AG09309 (cell line): ENCODE measurements around the gene SUPT3H.

Experiments
- DNase-seq: peaks from one replicate; pipeline ENCODE4 v3.0.0-alpha.2; 2010; ENCODE audit warnings: low read depth
- H3K4me3 ChIP-seq: 2 replicates; pipeline ENCODE4 v1.5.1; 2011; ENCODE audit warnings: mild to moderate bottlenecking, low read depth, low read length, moderate library complexity; ENCODE audit not compliant: control insufficient read depth
- CTCF ChIP-seq: IDR thresholded peaks from 2 replicates; pipeline ENCODE4 v1.5.1; 2011; ENCODE audit warnings: mild to moderate bottlenecking, low read depth, low read length, inconsistent platforms; ENCODE audit not compliant: insufficient read depth, control insufficient read depth; ENCODE audit errors: missing control alignments

Gene SUPT3H

GRCh38 chr6:44969446-44970185 lies 408.1 kb downstream of the SUPT3H start:
- no peak for DNase-seq
- TF ChIP-seq CTCF, result no peak
- H3K4me3 ChIP-seq, result no peak overlapping the region

- no peak for DNase-seq
- H3K4me3 ChIP-seq, result no peak overlapping the region
- no peak for TF ChIP-seq CTCF
These were observed 410.3 kb downstream of the SUPT3H start for GRCh38 chr6:44967481-44967880.

- H3K4me3 ChIP-seq, result no peak overlapping the region
- DNase-seq, result peak; percentile 29
- no peak for TF ChIP-seq CTCF
These were observed 411.2 kb downstream of the SUPT3H start for GRCh38 chr6:44966449-44967092.

GRCh38 chr6:44965708-44966107 lies 412.0 kb downstream of the SUPT3H start:
- no peak for TF ChIP-seq CTCF
- H3K4me3 ChIP-seq, result no peak overlapping the region
- no peak for DNase-seq

GRCh38 chr6:44960898-44961297 lies 416.8 kb downstream of the SUPT3H start:
- no peak for TF ChIP-seq CTCF
- no peak for DNase-seq
- no peak overlapping the region for H3K4me3 ChIP-seq

GRCh38 chr6:44959651-44960050 lies 418.1 kb downstream of the SUPT3H start:
- no peak overlapping the region for H3K4me3 ChIP-seq
- DNase-seq, result no peak
- no peak for TF ChIP-seq CTCF
